Pancreas (tissue), 10 donors: Measurements from ENCODE around the gene CAPN12. TPM values are rescaled to one million over a fixed set of nuclear protein-coding genes. Genes with fewer than 3 reads are reported as not detected.

Source experiments
- ATAC-seq, 4 donors: fragments of 200-7000 bp; cut with Tn5 transposase; one replicate each; pipeline versions ENCODE4 v1.8.0 to v1.9.1; 2020; ENCODE audit warnings: mild to moderate bottlenecking in 4 of 4, moderate library complexity in 4 of 4
- DNase-seq, 6 donors: peaks; one replicate each; pipeline ENCODE4 v3.0.0-alpha.2; 2020
- FAIRE-seq: peaks from 2 replicates; lab custom pipeline; 2012; peaks lifted over from hg19 to GRCh38; lab: Jason Lieb, UNC
- H3K27ac ChIP-seq, 4 donors: fragments of 200-600 bp; sonication (generic); 1 replicate in 3 of 4; 2 replicates in 1 of 4; pipeline versions ENCODE4 v1.5.0 to v1.8.0; 2020
- H3K27me3 ChIP-seq, 4 donors: fragments of 200-600 bp; one replicate each; pipeline ENCODE4 v1.8.0; 2021
- H3K36me3 ChIP-seq, 3 donors: fragments of 200-600 bp; sonication (generic) in 1 of 3; one replicate each; pipeline versions ENCODE4 v1.5.0 to v1.8.0; 2020 to 2021
- H3K4me1 ChIP-seq, 3 donors: fragments of 200-600 bp; one replicate each; pipeline ENCODE4 v1.8.0; 2021
- H3K4me3 ChIP-seq, 4 donors: fragments of 200-600 bp; sonication (generic) in 2 of 4; one replicate each; pipeline versions ENCODE4 v1.5.0 to v1.8.0; 2020 to 2021
- H3K9me3 ChIP-seq, 4 donors: fragments of 200-600 bp; one replicate each; pipeline ENCODE4 v1.8.0; 2021
- CTCF ChIP-seq, 4 donors: fragments of 200-600 bp; sonication (generic) in 3 of 4; IDR thresholded peaks; one replicate each; pipeline versions ENCODE4 v1.5.0 to v1.8.0; 2021; ENCODE audit warnings: antibody characterized with exemption in 4 of 4
- WGBS, 2 donors: extraction: QIAGEN DNeasy Blood & Tissue Kit; methylation state at CpG; one replicate each; pipeline ENCODE4 v1.1.7; 2013; 5-methylcytosine and 5-hydroxymethylcytosine counted together
- intact Hi-C, 3 donors: fragments of 100-400 bp; cut with DNase I; formaldehyde crosslinking; loops; one replicate each; pipeline versions ENCODE4 v1.11.1 to v1.14.2; 2022
- polyA plus RNA-seq, 2 donors: library from polyadenylated mRNA; stranded (reverse); fragments of 200-250 nt; gene quantifications; one replicate each; pipeline ENCODE4 v1.2.3, GENCODE V29; 2013
- total RNA-seq, 6 donors: library from RNA; stranded (reverse); fragmentation: NEBNext Ultra II Directional in 4 of 6; extraction: Animal tissue kit (Norgen Biotek cat#: 25700) in 4 of 6; gene quantifications; one replicate each; pipeline versions ENCODE4 v1.2.1 to v1.2.4, GENCODE V29; 2021 to 2023
- donor health status: healthy with polysubstance abuse.
- donor health status: DM: no; HTN: no; CAD: no; lungs with moderate emphysema.
- donor health status: DM: no; HTN: no; CAD: no.
- donor health status: control.
- donor health status: control.
- donor health status: Bipolar disorder and iron deficiency.
- donor health status: DM: yes; HTN: yes; CAD: no.
- donor health status: DM: no; HTN: no; CAD: no.
- donor health status: DM: no; HTN: no; CAD: no.
- donor health status: DM: yes; HTN: yes; CAD: no.

Gene CAPN12
- total and polyA plus RNA-seq, 8 donors = 2.3 to 46.3 (median 8.0) TPM

- ATAC-seq (no peak), FAIRE-seq (no peak)
- peaks cover 9 to 83% (median 56%) of the 10 kb centered on the region in 3 donors for H3K36me3 ChIP-seq
Measured at GRCh38 chr19:38720559-38721236, 23.6 kb downstream of the CAPN12 start.

GRCh38 chr19:38719761-38720558 lies 24.3 kb downstream of the CAPN12 start:
- no peak for DNase-seq
- WGBS, 2 donors = 78 to 79% methylated on average over 24 of the region's 24 CpGs

More at GRCh38 chr19:38720559-38721236, 23.6 kb downstream of the CAPN12 start:
- Histone ChIP-seq H3K27me3 (no peaks in the 10 kb centered on the region), H3K9me3 (no peaks in the 10 kb centered on the region), H3K4me1 (no peaks in the 10 kb centered on the region), H3K4me3 (no peak overlapping the region), H3K27ac (peak overlapping the region in 3 of 4 donors; percentile 52 to 70 (median 59))
- intact Hi-C loops = no loop called here
- DNase-seq = no peak
- no peak for TF ChIP-seq CTCF (IDR thresholded peaks at IDR 0.05)
- WGBS, 2 donors = 91 to 95% methylated on average over 15 of the region's 15 CpGs

GRCh38 chr19:38718747-38719543 lies 25.3 kb downstream of the CAPN12 start:
- H3K27me3 ChIP-seq = no peaks in the 10 kb centered on the region
- H3K27ac ChIP-seq = peak overlapping the region; percentile 35 to 70 (median 56)
- no peak overlapping the region for H3K4me3 ChIP-seq
- DNase-seq (peak in 3 of 6 donors; percentile 58 to 83 (median 65)), FAIRE-seq (no peak), ATAC-seq (peak; percentile 27 to 59 (median 46))
- 73 to 80% methylated on average over 24 of the region's 24 CpGs for WGBS, 2 donors
- peaks cover 11 to 14% (median 14%) of the 10 kb centered on the region in 3 donors for H3K4me1 ChIP-seq
- no peak for TF ChIP-seq CTCF (IDR thresholded peaks at IDR 0.05)
- H3K9me3 ChIP-seq = no peaks in the 10 kb centered on the region
- peaks cover 9 to 67% (median 38%) of the 10 kb centered on the region in 3 donors for H3K36me3 ChIP-seq
- intact Hi-C loops = loop anchor here in 1 of 3 donors (10.0 kb wide), 1 partner anchor 54 kb away; no protein-coding TSS in a partner anchor

More at GRCh38 chr19:38719761-38720558, 24.3 kb downstream of the CAPN12 start:
- no peak for TF ChIP-seq CTCF (IDR thresholded peaks at IDR 0.05)
- Histone ChIP-seq H3K27me3 (no peaks in the 10 kb centered on the region), H3K4me1 (peaks cover 4 to 5% (median 4%) of the 10 kb centered on the region in 3 donors), H3K9me3 (no peaks in the 10 kb centered on the region), H3K27ac (peak overlapping the region; percentile 35 to 70 (median 56)), H3K4me3 (no peak overlapping the region), H3K36me3 (peaks cover 9 to 77% (median 48%) of the 10 kb centered on the region in 3 donors)
- ATAC-seq = peak in 2 of 4 donors; percentile 2 to 7
- intact Hi-C loops = loop anchor here in 1 of 3 donors (10.0 kb wide), 1 partner anchor 55 kb away; no protein-coding TSS in a partner anchor
- FAIRE-seq = no peak

- no peak for FAIRE-seq
Measured at GRCh38 chr19:38717855-38718254, 26.4 kb downstream of the CAPN12 start.

More at GRCh38 chr19:38717855-38718254, 26.4 kb downstream of the CAPN12 start:
- Histone ChIP-seq H3K36me3 (peaks cover 6 to 56% (median 29%) of the 10 kb centered on the region in 3 donors), H3K4me1 (peaks cover 20 to 24% (median 23%) of the 10 kb centered on the region in 3 donors), H3K9me3 (no peaks in the 10 kb centered on the region), H3K27ac (no peak overlapping the region), H3K4me3 (no peak overlapping the region), H3K27me3 (no peaks in the 10 kb centered on the region)
- WGBS, 2 donors = 90 to 94% methylated on average over 11 of the region's 11 CpGs
- intact Hi-C loops = loop anchor here in 1 of 3 donors (10.0 kb wide), 1 partner anchor 53 kb away; no protein-coding TSS in a partner anchor
- no peak for TF ChIP-seq CTCF (IDR thresholded peaks at IDR 0.05)
- no peak for ATAC-seq
- no peak for DNase-seq
